ELF-1 (cell line): ENCODE measurements around the gene PCDHGA8.
A peak's percentile ranks its signal among the peaks of the same experiment; 100 is the strongest.
"Not testable (repeated sequence)": the region's sequence is repeated elsewhere in the genome, so short reads cannot be mapped to it uniquely, and the experiment has no call there.

ENCODE experiments used
- DNase-seq: peaks from one replicate; pipeline ENCODE4 v3.0.0-alpha.2; 2016; ENCODE audit warnings: low read depth, low spot score

PCDHGA8 gene

DNA sequence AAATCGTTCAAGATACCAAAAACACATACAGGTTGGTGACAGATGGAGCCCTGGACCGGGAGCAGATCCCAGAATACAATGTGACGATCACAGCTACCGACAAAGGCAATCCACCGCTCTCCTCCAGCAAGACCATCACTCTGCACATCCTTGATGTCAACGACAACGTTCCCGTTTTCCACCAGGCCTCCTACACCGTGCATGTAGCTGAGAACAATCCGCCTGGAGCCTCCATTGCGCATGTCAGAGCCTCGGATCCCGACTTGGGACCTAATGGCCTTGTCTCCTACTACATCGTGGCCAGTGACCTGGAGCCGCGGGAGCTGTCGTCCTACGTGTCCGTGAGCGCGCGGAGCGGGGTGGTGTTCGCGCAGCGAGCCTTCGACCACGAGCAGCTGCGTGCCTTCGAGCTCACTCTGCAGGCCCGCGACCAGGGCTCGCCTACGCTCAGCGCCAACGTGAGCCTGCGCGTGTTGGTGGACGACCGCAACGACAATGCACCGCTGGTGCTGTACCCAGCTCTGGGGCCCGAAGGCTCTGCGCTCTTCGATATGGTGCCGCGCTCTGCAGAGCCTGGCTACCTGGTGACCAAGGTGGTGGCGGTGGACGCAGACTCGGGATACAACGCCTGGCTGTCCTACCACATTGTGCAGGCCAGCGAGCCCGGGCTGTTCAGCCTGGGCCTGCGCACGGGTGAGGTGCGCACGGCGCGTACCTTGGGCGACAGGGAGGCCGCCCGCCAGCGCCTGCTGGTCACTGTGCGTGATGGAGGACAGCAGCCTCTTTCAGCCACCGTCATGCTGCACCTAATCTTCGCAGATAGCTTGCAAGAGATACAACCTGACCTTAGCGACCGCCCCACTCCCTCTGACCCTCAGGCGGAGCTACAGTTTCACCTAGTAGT is 20.6 kb upstream of the PCDHGA8 start:
- DNase-seq: no peak

DNA sequence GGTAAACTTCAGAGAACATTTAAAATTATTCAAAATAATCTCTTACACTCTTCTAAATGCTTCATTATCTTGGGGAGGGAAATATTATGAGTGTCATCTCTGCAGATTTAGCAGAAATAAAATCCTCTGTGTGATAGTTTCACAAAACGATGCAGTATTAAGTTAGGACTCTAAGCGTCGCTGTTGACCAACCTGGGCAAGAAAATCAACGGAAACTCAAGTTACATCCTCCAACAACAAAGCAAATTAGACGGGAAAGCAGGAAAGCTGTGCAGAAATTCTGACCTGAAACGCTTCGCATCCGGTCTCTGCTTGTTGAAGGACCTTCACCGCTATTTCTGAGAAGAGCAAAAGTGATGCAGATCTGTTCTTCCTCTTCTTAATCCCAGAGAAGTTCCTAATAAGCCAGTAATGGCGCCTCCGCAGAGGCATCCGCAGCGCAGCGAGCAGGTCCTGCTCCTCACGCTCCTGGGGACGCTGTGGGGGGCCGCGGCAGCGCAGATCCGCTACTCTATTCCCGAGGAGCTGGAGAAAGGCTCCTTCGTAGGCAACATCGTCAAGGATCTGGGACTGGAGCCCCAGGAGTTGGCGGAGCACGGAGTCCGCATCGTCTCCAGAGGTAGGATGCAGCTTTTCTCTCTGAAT is 18.6 kb upstream of the PCDHGA8 start, which contains the start of gene PCDHGA6:
Gene PCDHGA6, plus strand, starts transcription at position 219 of the 645 bp plus-strand sequence. Its CDS starts 193 bp downstream, at position 412.
- peak; percentile 60 for DNase-seq

DNA sequence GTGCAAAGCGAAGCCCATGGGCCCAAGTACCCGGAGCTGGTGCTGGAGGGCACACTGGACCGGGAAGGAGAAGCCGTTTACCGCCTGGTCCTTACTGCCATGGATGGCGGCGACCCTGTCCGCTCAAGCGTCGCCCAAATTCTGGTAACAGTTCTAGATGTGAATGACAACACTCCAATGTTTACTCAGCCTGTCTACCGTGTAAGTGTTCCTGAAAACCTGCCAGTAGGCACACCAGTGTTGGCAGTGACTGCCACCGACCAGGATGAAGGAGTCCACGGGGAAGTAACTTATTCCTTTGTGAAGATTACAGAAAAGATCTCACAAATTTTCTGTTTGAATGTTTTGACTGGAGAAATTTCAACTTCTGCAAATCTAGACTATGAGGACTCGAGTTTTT is 17.8 kb upstream of the PCDHGA8 start:
- no peak for DNase-seq

DNA sequence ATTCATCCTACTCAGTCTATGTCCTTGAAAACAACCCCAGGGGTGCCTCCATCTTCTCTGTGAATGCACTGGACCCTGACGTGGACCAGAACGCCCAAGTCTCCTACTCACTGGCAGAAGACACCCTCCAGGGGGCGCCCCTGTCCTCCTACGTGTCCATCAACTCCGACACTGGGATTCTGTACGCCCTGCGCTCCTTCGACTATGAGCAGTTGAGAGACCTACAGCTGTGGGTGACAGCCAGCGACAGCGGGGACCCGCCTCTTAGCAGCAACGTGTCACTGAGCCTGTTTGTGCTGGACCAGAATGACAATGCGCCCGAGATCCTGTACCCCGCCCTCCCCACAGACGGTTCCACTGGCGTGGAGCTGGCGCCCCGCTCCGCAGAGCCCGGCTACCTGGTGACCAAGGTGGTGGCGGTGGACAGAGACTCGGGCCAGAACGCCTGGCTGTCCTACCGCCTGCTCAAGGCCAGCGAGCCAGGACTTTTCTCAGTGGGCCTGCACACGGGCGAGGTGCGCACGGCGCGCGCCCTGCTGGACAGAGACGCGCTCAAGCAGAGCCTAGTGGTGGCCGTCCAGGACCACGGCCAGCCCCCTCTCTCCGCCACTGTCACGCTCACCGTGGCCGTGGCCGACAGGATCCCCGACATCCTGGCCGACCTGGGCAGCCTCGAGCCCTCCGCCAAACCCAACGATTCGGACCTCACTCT is 16.8 kb upstream of the PCDHGA8 start:
- not testable (repeated sequence) for DNase-seq

DNA sequence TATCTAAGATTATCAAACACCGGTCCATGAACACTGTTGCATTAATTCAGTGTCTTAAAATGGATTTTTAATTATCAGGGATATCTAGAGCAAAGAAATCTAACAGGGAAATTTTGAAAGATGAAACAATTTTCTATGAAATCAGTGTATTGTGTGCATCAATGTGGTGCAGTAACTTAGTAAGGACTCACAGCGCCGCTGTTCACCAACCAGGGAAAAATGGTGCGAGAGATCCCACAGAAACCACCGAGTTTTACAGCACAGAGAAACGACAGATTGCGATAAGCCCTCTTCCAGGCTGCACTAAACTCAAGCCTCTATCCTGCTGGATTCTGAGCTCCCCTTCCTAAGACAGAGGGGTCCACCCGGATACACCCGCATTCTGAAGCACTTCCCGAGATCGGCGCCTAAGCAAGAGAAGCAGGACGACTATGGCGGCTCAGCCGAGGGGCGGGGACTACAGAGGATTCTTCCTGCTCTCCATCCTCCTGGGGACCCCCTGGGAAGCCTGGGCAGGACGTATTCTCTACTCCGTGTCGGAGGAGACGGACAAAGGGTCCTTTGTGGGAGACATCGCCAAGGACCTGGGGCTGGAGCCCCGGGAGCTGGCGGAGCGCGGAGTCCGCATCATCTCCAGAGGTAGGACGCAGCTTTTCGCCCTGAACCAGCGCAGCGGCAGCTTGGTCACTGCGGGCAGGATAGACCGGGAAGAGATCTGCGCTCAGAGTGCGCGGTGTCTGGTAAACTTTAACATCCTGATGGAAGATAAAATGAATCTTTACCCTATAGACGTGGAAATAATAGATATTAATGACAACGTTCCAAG is 9.8 kb upstream of the PCDHGA8 start, which contains the start of gene PCDHGA7:
Gene PCDHGA7, plus strand, starts transcription at position 274 of the 826 bp plus-strand sequence. Its CDS starts 158 bp downstream, at position 432.
- peak; percentile 33 for DNase-seq

DNA sequence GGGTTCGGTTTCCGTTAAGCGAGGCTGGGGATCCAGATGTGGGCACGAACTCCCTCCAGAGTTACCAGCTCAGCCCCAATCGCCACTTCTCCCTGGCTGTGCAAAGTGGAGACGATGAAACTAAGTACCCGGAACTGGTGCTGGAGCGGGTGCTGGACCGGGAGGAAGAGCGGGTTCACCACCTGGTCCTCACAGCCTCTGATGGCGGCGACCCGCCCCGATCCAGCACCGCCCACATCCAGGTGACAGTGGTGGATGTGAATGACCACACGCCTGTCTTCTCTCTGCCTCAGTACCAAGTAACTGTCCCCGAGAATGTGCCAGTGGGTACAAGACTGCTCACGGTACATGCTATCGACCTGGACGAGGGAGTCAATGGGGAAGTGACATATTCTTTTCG is 9.1 kb upstream of the PCDHGA8 start:
- no peak for DNase-seq

DNA sequence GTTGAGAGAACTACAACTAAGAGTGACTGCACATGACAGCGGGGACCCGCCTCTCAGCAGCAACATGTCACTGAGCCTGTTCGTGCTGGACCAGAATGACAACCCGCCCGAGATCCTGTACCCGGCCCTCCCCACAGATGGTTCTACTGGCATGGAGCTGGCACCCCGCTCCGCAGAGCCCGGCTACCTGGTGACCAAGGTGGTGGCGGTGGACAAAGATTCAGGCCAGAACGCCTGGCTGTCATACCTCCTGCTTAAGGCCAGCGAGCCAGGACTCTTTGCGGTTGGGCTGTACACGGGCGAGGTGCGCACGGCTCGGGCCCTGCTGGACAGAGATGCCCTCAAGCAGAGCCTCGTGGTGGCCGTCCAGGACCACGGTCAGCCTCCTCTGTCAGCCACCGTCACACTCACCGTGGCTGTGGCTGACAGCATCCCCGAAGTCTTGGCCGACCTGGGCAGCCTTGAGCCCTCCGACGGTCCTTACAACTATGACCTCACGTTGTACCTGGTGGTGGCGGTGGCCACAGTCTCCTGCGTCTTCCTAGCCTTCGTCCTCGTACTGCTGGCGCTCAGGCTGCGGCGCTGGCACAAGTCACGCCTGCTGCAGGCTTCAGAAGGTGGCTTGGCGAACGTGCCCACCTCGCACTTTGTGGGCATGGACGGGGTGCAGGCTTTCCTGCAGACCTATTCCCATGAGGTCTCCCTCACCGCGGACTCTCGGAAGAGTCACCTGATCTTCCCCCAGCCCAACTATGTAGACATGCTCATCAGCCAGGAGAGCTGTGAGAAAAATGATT is 7.8 kb upstream of the PCDHGA8 start:
- DNase-seq: no peak

DNA sequence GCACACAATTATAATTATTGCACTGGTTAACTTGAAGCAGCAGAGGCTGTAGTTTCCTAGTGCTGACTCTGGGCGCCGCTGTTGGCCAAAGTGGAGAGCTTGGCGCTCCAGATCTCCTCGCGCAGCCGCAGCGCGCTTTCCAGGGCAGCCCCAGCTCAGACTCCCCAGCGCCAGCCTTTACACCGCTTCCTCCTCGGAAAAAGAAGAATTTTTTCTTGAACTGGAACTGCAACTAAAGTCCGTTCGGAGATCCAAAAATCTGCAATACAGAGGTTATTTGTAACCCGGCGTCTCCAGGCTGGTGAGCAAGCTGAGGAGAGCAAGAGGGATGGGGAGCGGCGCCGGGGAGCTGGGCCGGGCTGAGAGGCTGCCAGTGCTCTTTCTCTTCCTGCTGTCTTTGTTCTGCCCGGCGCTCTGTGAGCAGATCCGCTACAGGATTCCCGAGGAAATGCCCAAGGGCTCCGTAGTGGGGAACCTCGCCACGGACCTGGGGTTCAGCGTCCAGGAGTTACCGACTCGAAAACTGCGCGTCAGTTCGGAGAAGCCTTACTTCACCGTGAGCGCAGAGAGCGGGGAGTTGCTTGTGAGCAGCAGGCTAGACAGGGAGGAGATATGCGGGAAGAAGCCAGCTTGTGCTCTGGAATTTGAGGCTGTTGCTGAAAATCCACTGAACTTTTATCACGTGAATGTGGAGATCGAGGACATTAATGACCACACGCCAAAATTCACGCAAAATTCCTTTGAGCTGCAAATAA is 4.7 kb upstream of the PCDHGA8 start, which contains the start of gene PCDHGB4:
Gene PCDHGB4, plus strand, starts transcription at position 142 of the 755 bp plus-strand sequence. Its CDS starts 187 bp downstream, at position 329.
- peak; percentile 77 for DNase-seq

DNA sequence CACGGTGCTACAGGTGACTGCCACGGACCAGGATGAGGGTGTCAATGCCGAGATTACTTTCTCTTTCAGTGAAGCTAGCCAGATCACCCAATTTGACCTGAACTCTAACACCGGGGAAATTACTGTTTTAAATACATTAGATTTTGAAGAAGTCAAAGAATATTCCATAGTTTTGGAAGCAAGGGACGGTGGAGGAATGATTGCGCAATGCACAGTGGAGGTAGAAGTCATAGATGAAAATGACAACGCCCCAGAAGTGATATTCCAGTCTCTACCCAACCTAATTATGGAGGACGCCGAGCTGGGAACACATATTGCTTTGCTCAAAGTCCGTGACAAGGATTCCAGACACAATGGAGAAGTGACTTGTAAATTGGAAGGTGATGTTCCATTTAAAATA is 3.8 kb upstream of the PCDHGA8 start:
- DNase-seq: no peak

DNA sequence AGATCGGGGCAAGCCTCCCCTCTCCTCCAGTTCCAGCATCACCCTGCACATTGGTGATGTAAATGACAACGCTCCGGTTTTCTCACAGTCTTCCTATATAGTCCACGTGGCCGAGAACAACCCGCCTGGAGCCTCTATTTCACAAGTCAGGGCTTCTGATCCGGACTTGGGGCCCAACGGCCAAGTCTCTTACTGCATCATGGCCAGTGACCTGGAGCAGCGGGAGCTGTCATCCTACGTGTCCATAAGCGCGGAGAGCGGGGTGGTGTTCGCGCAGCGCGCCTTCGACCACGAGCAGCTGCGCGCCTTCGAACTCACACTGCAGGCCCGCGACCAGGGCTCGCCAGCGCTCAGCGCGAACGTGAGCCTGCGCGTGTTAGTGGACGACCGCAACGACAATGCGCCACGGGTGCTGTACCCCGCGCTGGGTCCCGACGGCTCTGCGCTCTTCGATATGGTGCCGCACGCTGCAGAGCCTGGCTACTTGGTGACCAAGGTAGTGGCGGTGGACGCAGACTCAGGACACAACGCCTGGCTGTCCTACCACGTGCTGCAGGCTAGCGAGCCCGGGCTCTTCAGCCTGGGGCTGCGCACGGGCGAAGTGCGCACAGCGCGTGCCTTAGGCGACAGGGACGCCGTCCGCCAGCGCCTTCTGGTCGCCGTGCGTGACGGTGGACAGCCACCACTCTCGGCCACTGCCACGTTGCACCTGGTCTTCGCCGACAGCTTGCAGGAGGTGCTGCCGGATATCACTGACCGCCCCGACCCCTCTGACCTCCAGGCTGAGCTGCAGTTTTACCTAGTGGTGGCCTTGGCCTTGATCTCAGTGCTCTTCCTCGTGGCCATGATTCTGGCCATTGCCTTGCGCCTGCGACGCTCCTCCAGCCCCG is 3.0 kb upstream of the PCDHGA8 start:
- DNase-seq: no peak

DNA sequence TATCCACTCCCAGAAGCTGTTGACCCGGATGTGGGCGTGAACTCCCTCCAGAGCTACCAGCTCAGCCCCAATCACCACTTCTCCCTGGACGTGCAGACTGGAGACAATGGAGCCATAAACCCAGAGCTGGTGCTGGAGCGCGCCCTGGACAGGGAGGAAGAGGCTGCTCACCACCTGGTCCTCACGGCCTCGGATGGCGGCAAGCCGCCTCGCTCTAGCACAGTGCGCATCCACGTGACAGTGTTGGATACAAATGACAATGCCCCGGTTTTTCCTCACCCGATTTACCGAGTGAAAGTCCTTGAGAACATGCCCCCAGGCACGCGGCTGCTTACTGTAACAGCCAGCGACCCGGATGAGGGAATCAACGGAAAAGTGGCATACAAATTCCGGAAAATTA is 834 bp downstream of the PCDHGA8 start:
- DNase-seq: no peak

DNA sequence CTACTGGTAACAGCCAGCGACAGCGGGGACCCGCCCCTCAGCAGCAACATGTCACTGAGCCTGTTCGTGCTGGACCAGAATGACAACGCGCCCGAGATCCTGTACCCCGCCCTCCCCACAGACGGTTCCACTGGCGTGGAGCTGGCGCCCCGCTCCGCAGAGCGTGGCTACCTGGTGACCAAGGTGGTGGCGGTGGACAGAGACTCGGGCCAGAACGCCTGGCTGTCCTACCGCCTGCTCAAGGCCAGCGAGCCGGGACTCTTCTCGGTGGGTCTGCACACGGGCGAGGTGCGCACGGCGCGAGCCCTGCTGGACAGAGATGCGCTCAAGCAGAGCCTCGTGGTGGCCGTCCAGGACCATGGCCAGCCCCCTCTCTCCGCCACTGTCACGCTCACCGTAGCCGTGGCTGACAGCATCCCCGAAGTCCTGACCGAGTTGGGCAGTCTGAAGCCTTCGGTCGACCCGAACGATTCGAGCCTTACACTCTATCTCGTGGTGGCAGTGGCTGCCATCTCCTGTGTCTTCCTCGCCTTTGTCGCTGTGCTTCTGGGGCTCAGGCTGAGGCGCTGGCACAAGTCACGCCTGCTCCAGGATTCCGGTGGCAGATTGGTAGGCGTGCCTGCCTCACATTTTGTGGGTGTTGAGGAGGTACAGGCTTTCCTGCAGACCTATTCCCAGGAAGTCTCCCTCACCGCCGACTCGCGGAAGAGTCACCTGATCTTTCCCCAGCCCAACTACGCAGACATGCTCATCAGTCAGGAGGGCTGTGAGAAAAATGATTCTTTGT is 2.2 kb downstream of the PCDHGA8 start:
- DNase-seq: not testable (repeated sequence)

DNA sequence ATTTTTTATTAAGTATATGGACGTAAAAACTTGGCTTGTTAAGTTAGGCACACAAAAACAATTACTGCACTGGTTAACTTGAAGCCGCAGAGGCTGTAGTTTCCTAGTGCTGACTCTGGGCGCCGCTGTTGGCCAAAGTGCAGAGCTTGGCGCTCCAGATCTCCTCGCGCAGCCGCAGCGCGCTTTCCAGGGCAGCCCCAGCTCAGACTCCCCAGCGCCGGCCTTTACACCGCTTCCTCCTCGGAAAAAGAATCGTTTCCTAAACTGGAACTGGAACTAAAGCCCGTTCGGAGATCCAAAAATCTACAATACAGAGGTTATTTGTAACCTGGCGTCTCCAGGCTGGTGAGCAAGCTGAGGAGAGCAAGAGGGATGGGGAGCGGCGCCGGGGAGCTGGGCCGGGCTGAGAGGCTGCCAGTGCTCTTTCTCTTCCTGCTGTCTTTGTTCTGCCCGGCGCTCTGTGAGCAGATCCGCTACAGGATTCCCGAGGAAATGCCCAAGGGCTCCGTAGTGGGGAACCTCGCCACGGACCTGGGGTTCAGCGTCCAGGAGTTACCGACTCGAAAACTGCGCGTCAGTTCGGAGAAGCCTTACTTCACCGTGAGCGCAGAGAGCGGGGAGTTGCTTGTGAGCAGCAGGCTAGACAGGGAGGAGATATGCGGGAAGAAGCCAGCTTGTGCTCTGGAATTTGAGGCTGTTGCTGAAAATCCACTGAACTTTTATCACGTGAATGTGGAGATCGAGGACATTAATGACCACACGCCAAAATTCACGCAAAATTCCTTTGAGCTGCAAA is 5.5 kb downstream of the PCDHGA8 start, which contains the start of gene PCDHGB5:
Gene PCDHGB5, plus strand, starts transcription at position 192 of the 796 bp plus-strand sequence. Its CDS starts 181 bp downstream, at position 373.
- DNase-seq: not testable (repeated sequence)

DNA sequence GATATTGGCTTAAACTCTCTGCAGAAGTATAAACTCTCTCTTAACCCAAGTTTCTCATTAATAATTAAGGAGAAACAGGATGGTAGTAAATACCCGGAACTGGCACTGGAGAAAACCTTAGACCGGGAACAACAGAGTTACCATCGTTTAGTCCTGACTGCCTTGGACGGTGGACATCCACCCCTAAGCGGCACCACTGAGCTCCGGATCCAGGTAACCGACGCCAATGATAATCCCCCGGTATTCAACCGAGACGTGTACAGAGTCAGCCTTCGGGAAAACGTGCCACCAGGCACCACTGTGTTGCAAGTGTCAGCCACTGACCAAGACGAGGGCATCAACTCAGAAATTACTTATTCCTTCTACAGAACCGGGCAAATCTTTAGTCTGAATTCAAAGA is 6.2 kb downstream of the PCDHGA8 start:
- no peak for DNase-seq

DNA sequence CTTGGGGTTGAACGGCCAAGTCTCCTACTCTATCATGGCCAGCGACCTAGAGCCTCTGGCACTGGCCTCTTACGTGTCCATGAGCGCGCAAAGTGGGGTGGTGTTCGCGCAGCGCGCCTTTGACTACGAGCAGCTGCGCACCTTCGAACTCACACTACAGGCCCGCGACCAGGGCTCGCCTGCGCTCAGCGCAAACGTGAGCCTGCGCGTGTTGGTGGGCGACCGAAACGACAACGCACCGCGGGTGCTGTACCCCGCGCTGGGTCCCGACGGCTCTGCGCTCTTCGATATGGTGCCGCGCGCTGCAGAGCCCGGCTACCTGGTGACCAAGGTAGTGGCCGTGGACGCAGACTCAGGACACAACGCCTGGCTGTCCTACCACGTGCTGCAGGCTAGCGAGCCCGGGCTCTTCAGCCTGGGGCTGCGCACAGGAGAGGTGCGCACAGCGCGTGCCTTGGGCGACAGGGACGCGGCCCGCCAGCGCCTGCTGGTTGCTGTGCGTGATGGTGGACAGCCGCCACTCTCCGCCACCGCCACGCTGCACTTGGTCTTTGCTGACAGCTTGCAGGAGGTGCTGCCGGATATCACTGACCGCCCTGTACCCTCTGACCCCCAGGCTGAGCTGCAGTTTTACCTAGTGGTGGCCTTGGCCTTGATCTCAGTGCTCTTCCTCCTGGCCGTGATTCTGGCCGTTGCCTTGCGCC is 7.3 kb downstream of the PCDHGA8 start:
- DNase-seq: no peak
